Caco-2 (cell line): Measurements from ENCODE around the gene KHSRP. TPM values are rescaled to one million over a fixed set of nuclear protein-coding genes. Genes with fewer than 3 reads are reported as not detected.

ENCODE experiments used
- BruUV-seq: library from RNA; stranded (reverse); fragments of 400-500 nt; replicated peaks from 2 replicates; lab custom pipeline; 2021; lab: Mats Ljungman, UMichigan
- CTCF ChIA-PET: fragments of 300-600 bp; sonication (Branson Sonifier 250); formaldehyde crosslinking; loops from one replicate; lab custom pipeline; 2022; ENCODE audit warnings: antibody characterized with exemption; lab: Charles Lee
- POLR2A ChIA-PET: fragments of 300-600 bp; sonication (Branson Sonifier 250); formaldehyde crosslinking; loops from one replicate; lab custom pipeline; 2022; ENCODE audit warnings: antibody characterized with exemption; lab: Charles Lee
- DNase-seq, 2 experiments: peaks; one replicate each; pipeline versions ENCODE4 v3.0.0 to v3.0.0-alpha.2; 2020 to 2022
- H3K27me3 ChIP-seq: replicated peaks from 2 replicates; pipeline ENCODE4 v1.6.0; 2011; ENCODE audit warnings: low read length; ENCODE audit not compliant: control insufficient read depth, insufficient read depth
- H3K36me3 ChIP-seq: 2 replicates; pipeline ENCODE4 v1.5.1; 2011; ENCODE audit warnings: low read length; ENCODE audit not compliant: control insufficient read depth, insufficient read depth
- H3K4me1 ChIP-seq: fragments of 250-450 bp; sonication (Bioruptor Pico); 2 replicates; pipeline ENCODE4 v1.5.1; 2020; ENCODE audit warnings: mild to moderate bottlenecking
- H3K4me3 ChIP-seq: 2 replicates; pipeline ENCODE4 v1.5.1; 2011; ENCODE audit warnings: low read depth, mild to moderate bottlenecking, control low read depth, low read length
- H3K9me3 ChIP-seq: fragments of 250-450 bp; sonication (Bioruptor Pico); 2 replicates; pipeline ENCODE4 v1.5.1; 2020; ENCODE audit warnings: mild to moderate bottlenecking, moderate library complexity
- H3K27ac Mint-ChIP-seq: one replicate; pipeline ENCODE4 v1.8.0; 2022; ENCODE audit warnings: mixed read lengths; ENCODE audit not compliant: unreplicated experiment
- H3K27me3 Mint-ChIP-seq: one replicate; pipeline ENCODE4 v1.8.0; 2022; ENCODE audit warnings: mixed read lengths; ENCODE audit not compliant: insufficient read depth, unreplicated experiment
- H3K36me3 Mint-ChIP-seq: one replicate; pipeline ENCODE4 v1.8.0; 2022; ENCODE audit warnings: mild to moderate bottlenecking, mixed read lengths; ENCODE audit not compliant: insufficient read depth, unreplicated experiment
- H3K4me1 Mint-ChIP-seq: one replicate; pipeline ENCODE4 v1.8.0; 2022; ENCODE audit warnings: low read depth, mixed read lengths; ENCODE audit not compliant: unreplicated experiment
- H3K4me3 Mint-ChIP-seq: one replicate; pipeline ENCODE4 v1.8.0; 2022; ENCODE audit warnings: mild to moderate bottlenecking, moderate library complexity, mixed read lengths; ENCODE audit not compliant: unreplicated experiment
- H3K9me3 Mint-ChIP-seq: one replicate; pipeline ENCODE4 v1.8.0; 2022; ENCODE audit warnings: mixed read lengths; ENCODE audit not compliant: unreplicated experiment
- intact Hi-C: fragments of 100-400 bp; cut with micrococcal nuclease; formaldehyde crosslinking; loops from one replicate; pipeline ENCODE4 v1.10.0; 2022; ENCODE audit not compliant: unreplicated experiment
- total RNA-seq: library from RNA; stranded (reverse); gene quantifications from 2 replicates; pipeline ENCODE4 v1.2.3, GENCODE V29; 2022
- TF ChIP-seq, protein P1 (sequence below), 2 experiments: fragments of 200-600 bp in 1 of 2; IDR thresholded peaks; 1 replicate in 1 of 2; 2 replicates in 1 of 2; pipeline versions ENCODE4 v1.5.1 to v1.8.0; 2011 to 2022; ENCODE audit warnings: antibody characterized with exemption in 1 of 2, control low read depth in 1 of 2, inconsistent platforms in 1 of 2, low read depth in 1 of 2, low read length in 1 of 2, mild to moderate bottlenecking in 1 of 2, moderate library complexity in 1 of 2; ENCODE audit not compliant: insufficient read depth in 1 of 2, severe bottlenecking in 1 of 2, unreplicated experiment in 1 of 2

KHSRP gene
- total RNA-seq, 1 experiment from 2014 or later: 610 TPM

GRCh38 chr19:6458695-6459261 lies 34.2 kb upstream of the KHSRP start:
- H3K27ac Mint-ChIP-seq: peak overlapping the region; percentile 80
- Histone ChIP-seq H3K27me3 (no peaks in the 10 kb centered on the region), H3K4me1 (no peaks in the 10 kb centered on the region), H3K36me3 (peaks cover 5% of the 10 kb centered on the region), H3K4me3 (peak overlapping the region; percentile 50), H3K9me3 (peaks cover 4% of the 10 kb centered on the region)
- peak; percentile 14 to 44 for DNase-seq
- H3K36me3 Mint-ChIP-seq: peaks cover 35% of the 10 kb centered on the region
- peaks cover 7% of the 10 kb centered on the region for H3K4me1 Mint-ChIP-seq
- H3K27me3 Mint-ChIP-seq: no peaks in the 10 kb centered on the region
- TF ChIP-seq, protein P1, sequence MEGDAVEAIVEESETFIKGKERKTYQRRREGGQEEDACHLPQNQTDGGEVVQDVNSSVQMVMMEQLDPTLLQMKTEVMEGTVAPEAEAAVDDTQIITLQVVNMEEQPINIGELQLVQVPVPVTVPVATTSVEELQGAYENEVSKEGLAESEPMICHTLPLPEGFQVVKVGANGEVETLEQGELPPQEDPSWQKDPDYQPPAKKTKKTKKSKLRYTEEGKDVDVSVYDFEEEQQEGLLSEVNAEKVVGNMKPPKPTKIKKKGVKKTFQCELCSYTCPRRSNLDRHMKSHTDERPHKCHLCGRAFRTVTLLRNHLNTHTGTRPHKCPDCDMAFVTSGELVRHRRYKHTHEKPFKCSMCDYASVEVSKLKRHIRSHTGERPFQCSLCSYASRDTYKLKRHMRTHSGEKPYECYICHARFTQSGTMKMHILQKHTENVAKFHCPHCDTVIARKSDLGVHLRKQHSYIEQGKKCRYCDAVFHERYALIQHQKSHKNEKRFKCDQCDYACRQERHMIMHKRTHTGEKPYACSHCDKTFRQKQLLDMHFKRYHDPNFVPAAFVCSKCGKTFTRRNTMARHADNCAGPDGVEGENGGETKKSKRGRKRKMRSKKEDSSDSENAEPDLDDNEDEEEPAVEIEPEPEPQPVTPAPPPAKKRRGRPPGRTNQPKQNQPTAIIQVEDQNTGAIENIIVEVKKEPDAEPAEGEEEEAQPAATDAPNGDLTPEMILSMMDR (IDR thresholded peaks at IDR 0.05; ENCODE audit: insufficient read depth in 1 of 2, low read depth in 1 of 2, low read length in 1 of 2, severe bottlenecking in 1 of 2, unreplicated experiment in 1 of 2): no peak
- intact Hi-C loops: no loop called here
- ChIA-PET CTCF (no interaction called here), POLR2A (interaction anchor here (0.8 to 1.4 kb wide), 2 partner anchors 33 to 86 kb away, joined by 3 to 9 read pairs; partner anchors contain the start of genes ALKBH7 and KHSRP)
- BruUV-seq: no TSS peak
- no peaks in the 10 kb centered on the region for H3K9me3 Mint-ChIP-seq
- peak overlapping the region; percentile 86 for H3K4me3 Mint-ChIP-seq

GRCh38 chr19:6457958-6458694 lies 33.5 kb upstream of the KHSRP start:
- H3K36me3 Mint-ChIP-seq: peaks cover 41% of the 10 kb centered on the region
- ChIA-PET CTCF (no interaction called here), POLR2A (no interaction called here)
- H3K27ac Mint-ChIP-seq: peak overlapping the region; percentile 80
- H3K4me1 Mint-ChIP-seq: peaks cover 7% of the 10 kb centered on the region
- TF ChIP-seq, protein P1 (IDR thresholded peaks at IDR 0.05; ENCODE audit: insufficient read depth in 1 of 2, low read depth in 1 of 2, low read length in 1 of 2, severe bottlenecking in 1 of 2, unreplicated experiment in 1 of 2): no peak
- peak overlapping the region; percentile 86 for H3K4me3 Mint-ChIP-seq
- no peaks in the 10 kb centered on the region for H3K9me3 Mint-ChIP-seq
- no peaks in the 10 kb centered on the region for H3K27me3 Mint-ChIP-seq
- intact Hi-C loops: no loop called here
- no peaks in the 10 kb centered on the region for H3K27me3 ChIP-seq
- peaks cover 5% of the 10 kb centered on the region for H3K36me3 ChIP-seq
- no peak overlapping the region for H3K4me3 ChIP-seq
- H3K4me1 ChIP-seq: no peaks in the 10 kb centered on the region
- no peak for DNase-seq
- BruUV-seq: TSS peak; percentile 46
- H3K9me3 ChIP-seq: peaks cover 5% of the 10 kb centered on the region

DNA sequence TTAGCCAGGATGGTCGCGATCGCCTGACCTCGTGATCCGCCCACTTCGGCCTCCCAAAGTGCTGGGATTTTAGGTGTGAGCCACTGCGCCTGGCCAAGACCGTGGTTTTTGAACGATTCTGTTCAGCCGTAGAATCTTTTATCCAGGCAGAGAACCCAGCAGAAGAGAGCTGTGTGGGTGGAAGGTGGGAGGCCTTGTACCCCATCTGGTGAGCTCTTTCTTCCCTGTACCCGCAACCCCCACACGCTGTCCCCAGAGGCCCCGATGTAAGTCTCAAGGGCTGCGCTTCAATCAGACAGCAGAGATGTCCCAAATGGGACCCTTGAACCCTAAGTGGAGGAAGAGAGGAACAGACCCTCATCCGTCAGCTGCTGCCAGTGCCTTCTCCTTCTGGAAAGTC lies 31.3 kb upstream of the KHSRP start:
- Histone ChIP-seq H3K4me3 (no peak overlapping the region), H3K4me1 (no peaks in the 10 kb centered on the region), H3K27me3 (no peaks in the 10 kb centered on the region), H3K36me3 (peaks cover 7% of the 10 kb centered on the region), H3K9me3 (peaks cover 5% of the 10 kb centered on the region)
- H3K27ac Mint-ChIP-seq: no peak overlapping the region
- ChIA-PET CTCF (no interaction called here), POLR2A (interaction anchor here (0.7 kb wide), 1 partner anchor 47 kb away, joined by 5 read pairs; no protein-coding TSS in a partner anchor)
- no peak for DNase-seq
- H3K9me3 Mint-ChIP-seq: no peaks in the 10 kb centered on the region
- TF ChIP-seq, protein P1 (IDR thresholded peaks at IDR 0.05; ENCODE audit: insufficient read depth in 1 of 2, low read depth in 1 of 2, low read length in 1 of 2, severe bottlenecking in 1 of 2, unreplicated experiment in 1 of 2): no peak
- peaks cover 57% of the 10 kb centered on the region for H3K36me3 Mint-ChIP-seq
- H3K4me1 Mint-ChIP-seq: peaks cover 7% of the 10 kb centered on the region
- H3K4me3 Mint-ChIP-seq: no peak overlapping the region
- H3K27me3 Mint-ChIP-seq: no peaks in the 10 kb centered on the region
- BruUV-seq: no TSS peak
- intact Hi-C loops: no loop called here
